Endothelial cell of umbilical vein (primary cell): ENCODE results near the gene TET1. TPM values are rescaled to one million over a fixed set of nuclear protein-coding genes. Genes with fewer than 3 reads are reported as not detected.

ENCODE experiments used
- BruUV-seq: library from RNA; stranded (reverse); fragments of 400-500 nt; replicated peaks from 2 replicates; lab custom pipeline; 2021; lab: Mats Ljungman, UMichigan
- CTCF ChIA-PET: fragments of 300-600, 350-600 bp; sonication (Branson Sonifier 250); formaldehyde crosslinking; loops from one replicate; lab custom pipeline; 2021; ENCODE audit warnings: antibody characterized with exemption, inconsistent platforms; lab: Charles Lee
- POLR2A ChIA-PET: fragments of 300-600, 350-600 bp; sonication (Branson Sonifier 250); formaldehyde crosslinking; loops from one replicate; lab custom pipeline; 2021; ENCODE audit warnings: antibody characterized with exemption, inconsistent platforms; lab: Charles Lee
- DNase-seq: peaks from one replicate; pipeline ENCODE4 v3.0.0-alpha.2; 2011; ENCODE audit warnings: low read depth, low spot score
- FAIRE-seq: peaks from 2 replicates; lab custom pipeline; 2011; peaks lifted over from hg19 to GRCh38; lab: Jason Lieb, UNC
- H2AFZ ChIP-seq: 2 replicates; pipeline ENCODE4 v1.6.0; 2012; ENCODE audit warnings: low read depth, low read length, control low read depth, inconsistent platforms
- H3K27ac ChIP-seq: 2 replicates; pipeline ENCODE4 v1.5.1; 2011; ENCODE audit warnings: low read depth, mild to moderate bottlenecking, control low read depth, low read length, moderate library complexity; ENCODE audit not compliant: insufficient read depth
- H3K27me3 ChIP-seq, 2 experiments: 2 replicates each; pipeline versions ENCODE4 v1.6.0 to v1.6.1; 2011; ENCODE audit warnings: low read length in 2 of 2, mixed read lengths in 1 of 2; ENCODE audit not compliant: control insufficient read depth in 2 of 2, insufficient read depth in 2 of 2
- H3K36me3 ChIP-seq, 2 experiments: 2 replicates in 1 of 2; 3 replicates in 1 of 2; pipeline ENCODE4 v1.5.1; 2011; ENCODE audit warnings: low read length in 2 of 2, mild to moderate bottlenecking in 1 of 2, moderate library complexity in 1 of 2; ENCODE audit not compliant: control insufficient read depth in 2 of 2, insufficient read depth in 2 of 2; ENCODE audit errors: extremely low read depth in 1 of 2
- H3K4me1 ChIP-seq: 3 replicates; pipeline ENCODE4 v1.5.1; 2011; ENCODE audit warnings: mild to moderate bottlenecking, low read length; ENCODE audit not compliant: control insufficient read depth, insufficient read depth; ENCODE audit errors: extremely low read depth
- H3K4me2 ChIP-seq: 2 replicates; pipeline ENCODE4 v1.6.1; 2011; ENCODE audit warnings: low read length, control low read depth, mixed read lengths; ENCODE audit not compliant: insufficient read depth
- H3K4me3 ChIP-seq, 3 experiments: fragments of 200-600 bp in 1 of 3; sonication (generic), shearing (Covaris generic) in 1 of 3; replicated peaks in 1 of 3; 2 replicates each; pipeline ENCODE4 v1.5.1; 2011 to 2016; ENCODE audit warnings: control low read depth in 3 of 3, low read length in 3 of 3, mild to moderate bottlenecking in 2 of 3, inconsistent platforms in 1 of 3, low read depth in 1 of 3, moderate library complexity in 1 of 3; ENCODE audit not compliant: insufficient read depth in 1 of 3
- H3K79me2 ChIP-seq: 2 replicates; pipeline ENCODE4 v1.6.0; 2012; ENCODE audit warnings: low read length, inconsistent platforms; ENCODE audit not compliant: control insufficient read depth, insufficient read depth
- H3K9ac ChIP-seq: replicated peaks from 2 replicates; pipeline ENCODE3; 2011; ENCODE audit warnings: low read length, control low read depth; ENCODE audit not compliant: insufficient read depth; ENCODE audit errors: extremely low read depth
- H3K9me1 ChIP-seq: replicated peaks from 3 replicates; pipeline ENCODE4 v1.6.0; 2011; ENCODE audit warnings: mild to moderate bottlenecking, low read length; ENCODE audit not compliant: control insufficient read depth, insufficient read depth; ENCODE audit errors: extremely low read depth
- H3K9me3 ChIP-seq: replicated peaks from 2 replicates; pipeline ENCODE4 v1.5.1; 2012; ENCODE audit warnings: low read length, inconsistent platforms; ENCODE audit not compliant: control insufficient read depth, insufficient read depth
- H4K20me1 ChIP-seq: replicated peaks from 2 replicates; pipeline ENCODE3; 2011; ENCODE audit warnings: mild to moderate bottlenecking, low read length; ENCODE audit not compliant: control insufficient read depth, insufficient read depth; ENCODE audit errors: extremely low read depth
- CTCF ChIP-seq, 2 donors: IDR thresholded peaks; 1 replicate in 1 of 2; 2 replicates in 1 of 2; pipeline ENCODE4 v1.5.1; 2011; ENCODE audit warnings: low read length in 2 of 2, mild to moderate bottlenecking in 2 of 2, moderate library complexity in 2 of 2, control low read depth in 1 of 2, inconsistent platforms in 1 of 2, low read depth in 1 of 2; ENCODE audit not compliant: insufficient read depth in 1 of 2; ENCODE audit errors: extremely low read depth in 1 of 2
- EZH2 ChIP-seq: IDR thresholded peaks from 2 replicates; pipeline ENCODE4 v1.6.1; 2012; ENCODE audit warnings: borderline replicate concordance, low read depth, mild to moderate bottlenecking, moderate library complexity, low read length, inconsistent platforms; ENCODE audit not compliant: severe bottlenecking
- FOS ChIP-seq: IDR thresholded peaks from 2 replicates; pipeline ENCODE4 v1.6.1; 2011; ENCODE audit warnings: mild to moderate bottlenecking, low read length, moderate library complexity, borderline replicate concordance; ENCODE audit not compliant: insufficient read depth
- GATA2 ChIP-seq: IDR thresholded peaks from 2 replicates; pipeline ENCODE4 v1.7.0; 2011; ENCODE audit warnings: low read depth, mild to moderate bottlenecking, moderate library complexity, mixed read lengths, low read length; ENCODE audit not compliant: insufficient read length, insufficient read depth
- JUN ChIP-seq: IDR thresholded peaks from 2 replicates; pipeline ENCODE4 v1.6.1; 2011; ENCODE audit warnings: borderline replicate concordance, low read depth; ENCODE audit not compliant: insufficient read length, insufficient read depth
- MAX ChIP-seq: IDR thresholded peaks from 2 replicates; pipeline ENCODE4 v1.6.1; 2011; ENCODE audit not compliant: insufficient read depth, insufficient read length
- MYC ChIP-seq: IDR thresholded peaks from one replicate; pipeline ENCODE4 v1.6.1; 2011; ENCODE audit warnings: mild to moderate bottlenecking, low read depth, low read length
- POLR2A ChIP-seq: IDR thresholded peaks from 2 replicates; pipeline ENCODE4 v1.6.1; 2012; ENCODE audit warnings: low read depth, mild to moderate bottlenecking, control low read depth, low read length
- POLR2AphosphoS5 ChIP-seq: IDR thresholded peaks from 2 replicates; pipeline ENCODE4 v1.6.1; 2012; ENCODE audit warnings: low read depth, mild to moderate bottlenecking, control low read depth, low read length, moderate library complexity; ENCODE audit not compliant: insufficient read depth
- dilution Hi-C: fragments of 300-500 bp; cut with MboI; formaldehyde crosslinking; loops from one replicate; pipeline ENCODE4 v1.15.0; 2019; ENCODE audit warnings: low sequenced_read_pairs; ENCODE audit not compliant: extremely low pct_ligation_motif_present
- intact Hi-C: fragments of 100-400 bp; cut with micrococcal nuclease; formaldehyde crosslinking; loops from one replicate; pipeline ENCODE4 v1.10.0; 2022
- polyA plus RNA-seq, 4 experiments: library from polyadenylated mRNA; depleted of rRNA in 3 of 4; stranded (reverse) in 3 of 4; unstranded in 1 of 4; fragments of >200 nt; gene quantifications; 2 replicates each; pipeline versions ENCODE4 v1.2.1 to v1.2.3, GENCODE V29; 2011 to 2012; ENCODE audit warnings: missing spikeins in 1 of 4
- total RNA-seq: library from RNA; stranded (reverse); gene quantifications from 2 replicates; pipeline ENCODE4 v1.2.3, GENCODE V29; 2021

Gene TET1
- total and polyA plus RNA-seq, 2 donors (not counting 3 experiments of a cell fraction or from before 2014, with no cell fraction given), result 0.23 to 1.5 TPM

GRCh38 chr10:68665841-68666240, 105.7 kb downstream of the TET1 start:
- dilution Hi-C loops, result no loop called here
- no TSS peak for BruUV-seq
- DNase-seq (no peak), FAIRE-seq (no peak)
- H3K36me3 ChIP-seq, result no peaks in the 10 kb centered on the region
- H3K9me3 ChIP-seq, result no peaks in the 10 kb centered on the region
- no peak overlapping the region for H3K4me3 ChIP-seq
- ChIA-PET POLR2A (no interaction called here), CTCF (no interaction called here)
- intact Hi-C loops, result no loop called here
- no peak overlapping the region for H2AFZ ChIP-seq
- H3K4me2 ChIP-seq, result no peak overlapping the region
- no peak overlapping the region for H3K27ac ChIP-seq
- peaks cover 4% of the 10 kb centered on the region for H3K4me1 ChIP-seq
- no peaks in the 10 kb centered on the region for H3K27me3 ChIP-seq
- H3K79me2 ChIP-seq, result no peaks in the 10 kb centered on the region
- TF ChIP-seq POLR2AphosphoS5, result no peak
- no peak for TF ChIP-seq CTCF (IDR thresholded peaks at IDR 0.05; ENCODE audit: extremely low read depth in 1 of 2, insufficient read depth in 1 of 2, low read depth in 1 of 2, low read length in 2 of 2)
- no peak for TF ChIP-seq JUN
- TF ChIP-seq EZH2, result no peak
- TF ChIP-seq GATA2, result no peak
- no peaks in the 10 kb centered on the region for H4K20me1 ChIP-seq
- H3K9me1 ChIP-seq, result no peaks in the 10 kb centered on the region
- no peak overlapping the region for H3K9ac ChIP-seq

DNA sequence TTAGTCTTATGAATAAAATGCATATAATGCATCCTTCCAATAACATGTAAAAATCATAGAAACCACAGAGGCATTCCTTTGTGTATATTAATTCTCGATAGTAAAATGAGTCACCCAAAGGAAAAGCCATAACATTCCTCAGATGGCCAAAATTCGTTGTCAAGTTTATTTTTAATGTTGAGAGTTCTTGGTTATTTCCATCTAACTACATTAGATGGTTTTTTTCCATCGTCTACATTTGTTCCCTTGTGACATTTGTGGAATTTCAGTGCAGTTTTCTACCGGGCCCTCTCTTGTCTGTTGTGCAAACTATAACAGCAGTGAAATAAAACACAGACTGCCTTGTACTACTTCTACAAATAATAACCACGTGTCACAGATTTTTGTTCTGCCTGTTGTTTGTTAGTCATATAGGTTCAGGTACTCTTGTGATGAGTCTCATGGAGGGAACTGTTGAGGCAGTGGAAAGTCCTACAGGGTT, 106.2 kb downstream of the TET1 start:
- Histone ChIP-seq H3K9me3 (no peaks in the 10 kb centered on the region), H3K79me2 (no peaks in the 10 kb centered on the region), H3K9me1 (no peaks in the 10 kb centered on the region), H2AFZ (peak overlapping the region; percentile 19), H3K27me3 (no peaks in the 10 kb centered on the region), H3K4me3 (no peak overlapping the region), H3K4me1 (peaks cover 4% of the 10 kb centered on the region), H3K4me2 (no peak overlapping the region), H4K20me1 (no peaks in the 10 kb centered on the region), H3K36me3 (no peaks in the 10 kb centered on the region), H3K27ac (peak overlapping the region; percentile 34), H3K9ac (no peak overlapping the region)
- intact Hi-C loops, result no loop called here
- ChIA-PET POLR2A (no interaction called here), CTCF (no interaction called here)
- dilution Hi-C loops, result no loop called here
- FAIRE-seq, result peak; percentile 48
- BruUV-seq, result no TSS peak
- TF ChIP-seq EZH2 (no peak), JUN (peak; percentile 48), FOS (peak; percentile 48), MYC (no peak), POLR2A (no peak), MAX (no peak), POLR2AphosphoS5 (no peak)
- DNase-seq, result peak; percentile 16
